ENCODE measurements around the gene RAPGEF6. TPM values are rescaled to one million over a fixed set of nuclear protein-coding genes. Genes with fewer than 3 reads are reported as not detected.

The RAPGEF6 gene
- total and polyA plus RNA-seq, 9 of the 15 experiments (the other 6 are each of a cell fraction or from before 2014, with no cell fraction given) = 2.7 to 23.4 (median 12.7) TPM

- TF ChIP-seq ZBTB40 (IDR thresholded peaks at IDR 0.05) (no peak), ZBTB40 (CRISPR knock-in tag; IDR thresholded peaks at IDR 0.05) (no peak), SRSF7 (optimal IDR thresholded peaks at IDR 0.05; ENCODE audit: low read depth, low read length) (no peak), BACH1 (tag; IDR thresholded peaks at IDR 0.05) (no peak), ZNF124 (CRISPR knock-in tag; IDR thresholded peaks at IDR 0.05) (no peak)
- TF ChIP-seq, protein P1, sequence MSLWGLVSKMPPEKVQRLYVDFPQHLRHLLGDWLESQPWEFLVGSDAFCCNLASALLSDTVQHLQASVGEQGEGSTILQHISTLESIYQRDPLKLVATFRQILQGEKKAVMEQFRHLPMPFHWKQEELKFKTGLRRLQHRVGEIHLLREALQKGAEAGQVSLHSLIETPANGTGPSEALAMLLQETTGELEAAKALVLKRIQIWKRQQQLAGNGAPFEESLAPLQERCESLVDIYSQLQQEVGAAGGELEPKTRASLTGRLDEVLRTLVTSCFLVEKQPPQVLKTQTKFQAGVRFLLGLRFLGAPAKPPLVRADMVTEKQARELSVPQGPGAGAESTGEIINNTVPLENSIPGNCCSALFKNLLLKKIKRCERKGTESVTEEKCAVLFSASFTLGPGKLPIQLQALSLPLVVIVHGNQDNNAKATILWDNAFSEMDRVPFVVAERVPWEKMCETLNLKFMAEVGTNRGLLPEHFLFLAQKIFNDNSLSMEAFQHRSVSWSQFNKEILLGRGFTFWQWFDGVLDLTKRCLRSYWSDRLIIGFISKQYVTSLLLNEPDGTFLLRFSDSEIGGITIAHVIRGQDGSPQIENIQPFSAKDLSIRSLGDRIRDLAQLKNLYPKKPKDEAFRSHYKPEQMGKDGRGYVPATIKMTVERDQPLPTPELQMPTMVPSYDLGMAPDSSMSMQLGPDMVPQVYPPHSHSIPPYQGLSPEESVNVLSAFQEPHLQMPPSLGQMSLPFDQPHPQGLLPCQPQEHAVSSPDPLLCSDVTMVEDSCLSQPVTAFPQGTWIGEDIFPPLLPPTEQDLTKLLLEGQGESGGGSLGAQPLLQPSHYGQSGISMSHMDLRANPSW (CRISPR knock-in tag; IDR thresholded peaks at IDR 0.05) = no peak
Measured at GRCh38 chr5:131528682-131529081, 106.3 kb downstream of the RAPGEF6 start (continued).

Data from K562 (cell line).